HepG2 (cell line): Measurements from ENCODE around the gene HES3. TPM values are rescaled to one million over a fixed set of nuclear protein-coding genes. Genes with fewer than 3 reads are reported as not detected.

Experiments used
- ATAC-seq: fragments of 200-7000 bp; cut with Tn5 transposase; 3 replicates; pipeline ENCODE4 v1.9.1; 2020; ENCODE audit warnings: mild to moderate bottlenecking, moderate library complexity
- Bru-seq: library from RNA; stranded (reverse); fragments of 400-500 nt; gene quantifications from one replicate; lab custom pipeline; 2021; lab: Mats Ljungman, UMichigan
- BruChase-seq, 2 experiments: library from RNA; stranded (reverse); fragments of 400-500 nt; gene quantifications; one replicate each; lab custom pipeline; 2021; lab: Mats Ljungman, UMichigan
- BruUV-seq: library from RNA; stranded (reverse); fragments of 400-500 nt; replicated peaks from 2 replicates; lab custom pipeline; 2021; lab: Mats Ljungman, UMichigan
- CTCF ChIA-PET: fragments of 300-600 bp; formaldehyde crosslinking; extraction: SDS; loops from one replicate; lab custom pipeline; 2021; ENCODE audit warnings: low total read pairs, inconsistent platforms, low intra/inter-chr PET ratio; lab: Yijun Ruan, JAX
- POLR2A ChIA-PET: fragments of 350-600 bp; sonication (Branson Sonifier 250); formaldehyde crosslinking; loops from one replicate; lab custom pipeline; 2020; ENCODE audit warnings: antibody characterized with exemption, inconsistent platforms; lab: Yijun Ruan, JAX
- DNase-seq: peaks from one replicate; pipeline ENCODE4 v3.0.0-alpha.2; 2015; ENCODE audit warnings: low spot score
- FAIRE-seq: peaks from 3 replicates; lab custom pipeline; 2011; peaks lifted over from hg19 to GRCh38; lab: Jason Lieb, UNC
- H2AFZ ChIP-seq: one replicate; pipeline ENCODE4 v1.6.1; 2011; ENCODE audit warnings: low read length, inconsistent platforms
- H3K27ac ChIP-seq: fragments of 300-600 bp; 3 replicates; pipeline ENCODE4 v1.8.0; 2011; ENCODE audit warnings: mixed run types, mild to moderate bottlenecking, mixed read lengths, low read length, inconsistent platforms; ENCODE audit not compliant: insufficient read depth; ENCODE audit errors: extremely low read length
- H3K27me3 ChIP-seq, 2 experiments: fragments of 200-600 bp in 1 of 2; 2 replicates in 1 of 2; 3 replicates in 1 of 2; pipeline versions ENCODE4 v1.6.0 to v1.8.0; 2011; ENCODE audit warnings: low read length in 2 of 2, mild to moderate bottlenecking in 2 of 2, moderate library complexity in 2 of 2, inconsistent platforms in 1 of 2; ENCODE audit not compliant: insufficient read depth in 2 of 2, control insufficient read depth in 1 of 2
- H3K36me3 ChIP-seq, 2 experiments: fragments of 200-600 bp in 1 of 2; replicated peaks in 1 of 2; 2 replicates in 1 of 2; 3 replicates in 1 of 2; pipeline versions ENCODE4 v1.5.1 to v1.8.0; 2011; ENCODE audit warnings: low read length in 2 of 2, inconsistent platforms in 1 of 2; ENCODE audit not compliant: insufficient read depth in 2 of 2, control insufficient read depth in 1 of 2
- H3K4me1 ChIP-seq: 2 replicates; pipeline ENCODE4 v1.5.1; 2012; ENCODE audit warnings: low read length, inconsistent platforms; ENCODE audit not compliant: insufficient read depth
- H3K4me2 ChIP-seq: 2 replicates; pipeline ENCODE4 v1.6.0; 2011; ENCODE audit warnings: low read depth, low read length, inconsistent platforms
- H3K4me3 ChIP-seq, 3 experiments: fragments of 200-600 bp in 1 of 3; sonication (generic), shearing (Covaris generic) in 1 of 3; replicated peaks in 1 of 3; 2 replicates each; pipeline ENCODE4 v1.5.1; 2011 to 2016; ENCODE audit warnings: low read length in 3 of 3, inconsistent platforms in 2 of 3, low read depth in 2 of 3, mild to moderate bottlenecking in 2 of 3, control low read depth in 1 of 3, mixed read lengths in 1 of 3; ENCODE audit not compliant: insufficient read depth in 1 of 3
- H3K79me2 ChIP-seq: one replicate; pipeline ENCODE4 v1.6.1; 2011; ENCODE audit warnings: low read length, inconsistent platforms; ENCODE audit not compliant: insufficient read depth
- H3K9ac ChIP-seq: 2 replicates; pipeline ENCODE4 v1.6.0; 2011; ENCODE audit warnings: mild to moderate bottlenecking, low read depth, low read length, inconsistent platforms; ENCODE audit not compliant: insufficient read depth
- H3K9me3 ChIP-seq: 2 replicates; pipeline ENCODE4 v1.5.1; 2012; ENCODE audit warnings: mild to moderate bottlenecking, low read length
- H4K20me1 ChIP-seq: 2 replicates; pipeline ENCODE4 v1.6.0; 2011; ENCODE audit warnings: inconsistent platforms, mild to moderate bottlenecking, low read length, moderate library complexity; ENCODE audit not compliant: insufficient read depth
- MAZ ChIP-seq, 2 experiments: sonication (generic) in 1 of 2; formaldehyde crosslinking in 1 of 2; IDR thresholded peaks; 2 replicates each; pipeline versions ENCODE4 v1.5.0 to v1.6.1; 2012 to 2020; ENCODE audit warnings: low read depth in 2 of 2, mild to moderate bottlenecking in 2 of 2, borderline replicate concordance in 1 of 2, improper control_type of control experiment in 1 of 2, low read length in 1 of 2, missing genetic modification reagents in 1 of 2, moderate library complexity in 1 of 2
- SALL2 ChIP-seq: sonication (generic); formaldehyde crosslinking; IDR thresholded peaks from 2 replicates; pipeline ENCODE4 v1.8.1; 2023; ENCODE audit warnings: mild to moderate bottlenecking, missing genetic modification reagents, inconsistent platforms
- SYNCRIP ChIP-seq: fragments of 200-400 bp; formaldehyde crosslinking; IDR thresholded peaks from 2 replicates; pipeline ENCODE4 v1.6.1; 2018; ENCODE audit warnings: mild to moderate bottlenecking, low read depth, low read length; ENCODE audit not compliant: insufficient read depth
- ZBTB10 ChIP-seq: sonication (generic); formaldehyde crosslinking; IDR thresholded peaks from 2 replicates; pipeline ENCODE4 v1.4.0; 2020; ENCODE audit warnings: missing genetic modification reagents, borderline replicate concordance
- ZNF564 ChIP-seq: sonication (generic); formaldehyde crosslinking; IDR thresholded peaks from 2 replicates; pipeline ENCODE4 v1.8.1; 2023; ENCODE audit warnings: mild to moderate bottlenecking, missing genetic modification reagents
- WGBS: methylation state at CpG from one replicate; pipeline ENCODE4 v1.1.6; 2017; ENCODE audit warnings: low lambda C conversion rate; 5-methylcytosine and 5-hydroxymethylcytosine counted together
- in situ Hi-C: cut with HindIII; loops from 2 replicates; pipeline ENCODE4 v1.10.0; 2017; ENCODE audit warnings: low pct_unique_long_range_greater_than_20kb; ENCODE audit not compliant: extremely low pct_ligation_motif_present
- intact Hi-C: fragments of 100-400 bp; cut with micrococcal nuclease; formaldehyde crosslinking; loops from one replicate; pipeline ENCODE4 v1.10.0; 2022; ENCODE audit not compliant: unreplicated experiment
- long read RNA-seq, 2 experiments: library from RNA in 1 of 2; library from polyadenylated mRNA in 1 of 2; stranded (forward) in 1 of 2; unstranded in 1 of 2; transcript quantifications; one replicate each; pipeline ENCODE4 v2.0.0, GENCODE V29; 2019 to 2022
- polyA minus RNA-seq, 3 experiments: library from RNA; depleted of rRNA, polyadenylated mRNA; stranded (reverse); fragments of >200 nt; gene quantifications; 2 replicates each; pipeline ENCODE4 v1.2.3, GENCODE V29; 2011; ENCODE audit warnings: low replicate concordance in 1 of 3
- polyA plus RNA-seq, 8 experiments: library from polyadenylated mRNA; depleted of rRNA in 3 of 8; stranded (reverse) in 7 of 8; unstranded in 1 of 8; fragments of >200 nt; fragmentation: Illumina TruSeq in 4 of 8; extraction: Trizol in 4 of 8; gene quantifications; 2 replicates each; pipeline versions ENCODE4 v1.2.1 to v1.2.3, GENCODE V29; 2011 to 2016; ENCODE audit warnings: low read depth in 4 of 8, missing spikeins in 1 of 8, mixed read lengths in 1 of 8; ENCODE audit not compliant: insufficient read depth in 1 of 8
- total RNA-seq, 5 experiments: library from RNA; depleted of rRNA; stranded (reverse); fragments of >200 nt; fragmentation: Illumina TruSeq; extraction: Trizol; gene quantifications; 2 replicates each; pipeline ENCODE4 v1.2.3, GENCODE V29; 2016; ENCODE audit warnings: low read depth in 1 of 5
- TF ChIP-seq, protein P1 (sequence below): sonication (generic); formaldehyde crosslinking; IDR thresholded peaks from 2 replicates; pipeline ENCODE4 v1.4.0; 2020; ENCODE audit warnings: missing genetic modification reagents

The HES3 gene, protein sequence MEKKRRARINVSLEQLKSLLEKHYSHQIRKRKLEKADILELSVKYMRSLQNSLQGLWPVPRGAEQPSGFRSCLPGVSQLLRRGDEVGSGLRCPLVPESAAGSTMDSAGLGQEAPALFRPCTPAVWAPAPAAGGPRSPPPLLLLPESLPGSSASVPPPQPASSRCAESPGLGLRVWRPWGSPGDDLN
- total RNA-seq (2016; rRNA removed; fragmentation: Illumina TruSeq; extraction: Trizol) (not detected in 2 replicates), polyA plus RNA-seq (2011; rRNA removed) (not detected in 2 replicates), polyA minus RNA-seq (2011; rRNA and poly(A)+ RNA removed; ENCODE audit: low replicate concordance) (not detected in 2 replicates), Bru-seq, nascent RNA (not detected), BruChase-seq, experiment 1, labeled RNA remaining after a 6-hour chase (not detected), BruChase-seq, experiment 2, labeled RNA remaining after a 2-hour chase (not detected)
- not detected in 2 replicates for total RNA-seq (2016; cell fraction: cytosol; rRNA removed; fragmentation: Illumina TruSeq; extraction: Trizol; ENCODE audit: low read depth)
- not detected in 2 replicates for total RNA-seq (2016; cell fraction: insoluble cytoplasmic fraction; rRNA removed; fragmentation: Illumina TruSeq; extraction: Trizol)
- total RNA-seq (2016; cell fraction: membrane; rRNA removed; fragmentation: Illumina TruSeq; extraction: Trizol): not detected in 2 replicates
- total RNA-seq (2016; cell fraction: nucleus; rRNA removed; fragmentation: Illumina TruSeq; extraction: Trizol): not detected in 2 replicates
- polyA plus RNA-seq (2011; cell fraction: cytosol; rRNA removed): not detected in 2 replicates
- not detected in 2 replicates for polyA plus RNA-seq (2011; cell fraction: nucleus; rRNA removed)
- not detected in 2 replicates for polyA plus RNA-seq (2012)
- not detected in 2 replicates for polyA plus RNA-seq (2016; cell fraction: cytosol; fragmentation: Illumina TruSeq; extraction: Trizol; ENCODE audit: low read depth)
- polyA plus RNA-seq (2016; cell fraction: insoluble cytoplasmic fraction; fragmentation: Illumina TruSeq; extraction: Trizol; ENCODE audit: low read depth): not detected in 2 replicates
- polyA plus RNA-seq (2016; cell fraction: membrane; fragmentation: Illumina TruSeq; extraction: Trizol; ENCODE audit: low read depth): not detected in 2 replicates
- not detected in 2 replicates for polyA plus RNA-seq (2016; cell fraction: nucleus; fragmentation: Illumina TruSeq; extraction: Trizol; ENCODE audit: insufficient read depth, low read depth)
- polyA minus RNA-seq (2011; cell fraction: cytosol; rRNA and poly(A)+ RNA removed): not detected in 2 replicates
- not detected in 2 replicates for polyA minus RNA-seq (2011; cell fraction: nucleus; rRNA and poly(A)+ RNA removed)
- long read RNA-seq, experiment 1: 0 reads
- long read RNA-seq, experiment 2: 0 reads

DNA sequence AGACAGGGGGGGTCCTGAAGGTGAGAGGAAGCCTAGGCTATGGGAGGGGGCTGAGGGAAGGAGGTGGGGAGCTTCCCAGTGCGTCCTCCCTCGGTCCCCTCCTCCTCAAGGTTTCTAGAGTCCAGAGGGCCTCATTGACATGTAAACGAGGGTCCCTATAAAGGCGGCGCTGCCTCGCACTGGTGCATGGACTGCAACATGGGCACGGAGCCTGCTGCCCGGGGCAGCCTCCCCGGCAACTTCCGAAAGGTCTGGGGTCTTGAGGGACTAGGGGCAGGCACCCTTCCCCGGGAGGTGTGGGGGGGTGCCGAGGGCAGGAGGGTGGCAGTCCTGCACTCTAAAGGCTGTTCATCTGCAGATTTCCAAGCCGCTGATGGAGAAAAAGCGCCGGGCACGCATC lies at the start of gene HES3:
TSS of gene HES3 (plus strand) at position 187 of the 400 bp plus-strand sequence. CDS start at position 374, 187 bp downstream.
- 56% methylated on average over 15 of the region's 16 CpGs for WGBS
- in situ Hi-C loops (loop anchor here (10.0 kb wide), 1 partner anchor 171 kb away; the partner anchor contains the start of gene HES2), intact Hi-C loops (loop anchor here (10.0 kb wide), 1 partner anchor 139 kb away; no protein-coding TSS in a partner anchor)
- FAIRE-seq: no peak
- H3K4me3 ChIP-seq: no peak within 1 kb of the TSS
- H3K36me3 ChIP-seq: no peaks in the 10 kb centered on the region
- POLR2A ChIA-PET: no interaction called here
- DNase-seq: no peak
- 0 out of 2 replicates have a peak, but pooled peaks cover 5% of the 10 kb centered on the region for H4K20me1 ChIP-seq
- H3K27ac ChIP-seq: no peak within 1 kb of the TSS
- CTCF ChIA-PET: interaction anchor here (1.6 to 1.9 kb wide), 2 partner anchors 39 to 191 kb away, joined by 7 to 9 read pairs; partner anchors contain the start of gene RNF207
- no peak within 1 kb of the TSS for H3K4me2 ChIP-seq
- no TSS peak for BruUV-seq
- H3K9me3 ChIP-seq: no peaks in the 10 kb centered on the region
- H3K9ac ChIP-seq: no peak within 1 kb of the TSS
- H3K79me2 ChIP-seq: no peaks in the 10 kb centered on the region
- H3K27me3 ChIP-seq: peaks cover 15 to 57% of the 10 kb centered on the region in 2 experiments
- H2AFZ ChIP-seq: no peak within 1 kb of the TSS
- TF ChIP-seq ZNF564 (CRISPR knock-in tag) (no peak), SYNCRIP (no peak), SALL2 (CRISPR knock-in tag) (no peak), MAZ (IDR thresholded peaks at IDR 0.05; ENCODE audit: borderline replicate concordance, low read depth, low read length) (no peak), MAZ (CRISPR knock-in tag; IDR thresholded peaks at IDR 0.05; ENCODE audit: low read depth) (no peak), ZBTB10 (CRISPR knock-in tag) (no peak)
- TF ChIP-seq, protein P1, sequence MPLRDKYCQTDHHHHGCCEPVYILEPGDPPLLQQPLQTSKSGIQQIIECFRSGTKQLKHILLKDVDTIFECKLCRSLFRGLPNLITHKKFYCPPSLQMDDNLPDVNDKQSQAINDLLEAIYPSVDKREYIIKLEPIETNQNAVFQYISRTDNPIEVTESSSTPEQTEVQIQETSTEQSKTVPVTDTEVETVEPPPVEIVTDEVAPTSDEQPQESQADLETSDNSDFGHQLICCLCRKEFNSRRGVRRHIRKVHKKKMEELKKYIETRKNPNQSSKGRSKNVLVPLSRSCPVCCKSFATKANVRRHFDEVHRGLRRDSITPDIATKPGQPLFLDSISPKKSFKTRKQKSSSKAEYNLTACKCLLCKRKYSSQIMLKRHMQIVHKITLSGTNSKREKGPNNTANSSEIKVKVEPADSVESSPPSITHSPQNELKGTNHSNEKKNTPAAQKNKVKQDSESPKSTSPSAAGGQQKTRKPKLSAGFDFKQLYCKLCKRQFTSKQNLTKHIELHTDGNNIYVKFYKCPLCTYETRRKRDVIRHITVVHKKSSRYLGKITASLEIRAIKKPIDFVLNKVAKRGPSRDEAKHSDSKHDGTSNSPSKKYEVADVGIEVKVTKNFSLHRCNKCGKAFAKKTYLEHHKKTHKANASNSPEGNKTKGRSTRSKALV (CRISPR knock-in tag): no peak
- TF ChIP-seq, all 625 proteins: peak for 0
- no peak for ATAC-seq
- H3K4me1 ChIP-seq: peaks cover 47% of the 10 kb centered on the region
